Gastroesophageal sphincter (tissue), 3 donors: Measurements from ENCODE around the gene SPTB.

Experiments
- CTCF ChIP-seq, 4 experiments: fragments of 200-600 bp in 2 of 4; fragments of 450-650 bp in 2 of 4; sonication (generic) in 1 of 4; IDR thresholded peaks; one replicate each; pipeline ENCODE4 v1.5.1; 2017 to 2019; ENCODE audit warnings: antibody characterized with exemption in 4 of 4, mild to moderate bottlenecking in 2 of 4, moderate library complexity in 2 of 4
- EP300 ChIP-seq: sonication (generic); formaldehyde crosslinking; IDR thresholded peaks from one replicate; pipeline ENCODE4 v1.6.1; 2017; ENCODE audit warnings: antibody characterized with exemption, mild to moderate bottlenecking
- POLR2A ChIP-seq, 2 donors: fragments of 450-650 bp; IDR thresholded peaks; one replicate each; pipeline ENCODE4 v1.6.1; 2017; ENCODE audit warnings: antibody characterized with exemption in 2 of 2, mild to moderate bottlenecking in 2 of 2, moderate library complexity in 1 of 2
- POLR2AphosphoS5 ChIP-seq: sonication (generic); formaldehyde crosslinking; IDR thresholded peaks from one replicate; pipeline ENCODE4 v1.6.1; 2017; ENCODE audit warnings: antibody characterized with exemption

- no peak for TF ChIP-seq CTCF (IDR thresholded peaks at IDR 0.05)
- no peak for TF ChIP-seq POLR2A (IDR thresholded peaks at IDR 0.05)
- TF ChIP-seq POLR2AphosphoS5: no peak
- no peak for TF ChIP-seq EP300
These were observed 126.3 kb downstream of the SPTB start for GRCh38 chr14:64753374-64753773.
